DOHH2 (cell line): Measurements from ENCODE around the gene ADAMTS18.

Source experiments
- H3F3A ChIP-seq: fragments of 200-600 bp; sonication (generic), shearing (Covaris generic); 2 replicates; pipeline ENCODE4 v1.6.0; 2016; ENCODE audit warnings: antibody characterized with exemption, mild to moderate bottlenecking; ENCODE audit not compliant: control insufficient read depth, insufficient read depth
- H3K27ac ChIP-seq: fragments of 200-600 bp; sonication (generic); 2 replicates; pipeline ENCODE4 v1.5.1; 2014; ENCODE audit warnings: low read depth, mild to moderate bottlenecking, low read length, moderate library complexity
- H3K27me3 ChIP-seq: fragments of 200-600 bp; sonication (generic); 2 replicates; pipeline ENCODE4 v1.6.1; 2014; ENCODE audit warnings: mild to moderate bottlenecking, low read length, mixed read lengths; ENCODE audit not compliant: control insufficient read depth
- H3K36me3 ChIP-seq: fragments of 200-600 bp; sonication (generic); 2 replicates; pipeline ENCODE4 v1.6.1; 2014; ENCODE audit warnings: mild to moderate bottlenecking, low read length, moderate library complexity, mixed read lengths; ENCODE audit not compliant: control insufficient read depth
- H3K4me1 ChIP-seq: fragments of 200-600 bp; sonication (generic); 2 replicates; pipeline ENCODE4 v1.6.1; 2014; ENCODE audit warnings: mild to moderate bottlenecking, low read length, mixed read lengths; ENCODE audit not compliant: control insufficient read depth
- H3K4me2 ChIP-seq: fragments of 200-600 bp; sonication (generic); 2 replicates; pipeline ENCODE4 v1.6.0; 2014; ENCODE audit warnings: mild to moderate bottlenecking, low read length, moderate library complexity
- H3K4me3 ChIP-seq: fragments of 200-600 bp; sonication (generic); 2 replicates; pipeline ENCODE4 v1.5.1; 2014; ENCODE audit warnings: mild to moderate bottlenecking, low read length, mixed read lengths
- H3K79me2 ChIP-seq: fragments of 200-600 bp; sonication (generic); 2 replicates; pipeline ENCODE4 v1.6.1; 2014; ENCODE audit warnings: mild to moderate bottlenecking, low read length, mixed read lengths; ENCODE audit not compliant: control insufficient read depth
- H3K9me2 ChIP-seq: fragments of 200-600 bp; sonication (generic); replicated peaks from 2 replicates; pipeline ENCODE4 v1.6.1; 2014; ENCODE audit warnings: mild to moderate bottlenecking, low read length, mixed read lengths; ENCODE audit not compliant: control insufficient read depth
- H3K9me3 ChIP-seq: fragments of 200-600 bp; sonication (generic); 2 replicates; pipeline ENCODE4 v1.6.1; 2014; ENCODE audit warnings: antibody characterized with exemption, low read length, mixed read lengths; ENCODE audit not compliant: control insufficient read depth, insufficient read depth
- H4K20me1 ChIP-seq: fragments of 200-600 bp; sonication (generic); 2 replicates; pipeline ENCODE4 v1.6.0; 2014; ENCODE audit warnings: low read depth, mild to moderate bottlenecking, antibody characterized with exemption, low read length, moderate library complexity; ENCODE audit not compliant: control insufficient read depth, insufficient read depth
- CTCF ChIP-seq: fragments of 200-600 bp; sonication (generic); IDR thresholded peaks from one replicate; pipeline ENCODE4 v1.5.1; 2014; ENCODE audit warnings: antibody characterized with exemption, mild to moderate bottlenecking, low read depth, low read length; ENCODE audit not compliant: poor library complexity, severe bottlenecking
- EZH2phosphoT487 ChIP-seq: fragments of 200-600 bp; sonication (generic); IDR thresholded peaks from 2 replicates; pipeline ENCODE4 v1.6.1; 2017; ENCODE audit warnings: borderline replicate concordance, mild to moderate bottlenecking, antibody characterized with exemption, low read length, moderate library complexity, mixed read lengths

ADAMTS18 gene

GRCh38 chr16:77452243-77452642 lies 17.4 kb upstream of the ADAMTS18 start:
- Histone ChIP-seq H3K4me2 (no peak overlapping the region), H3K4me1 (no peaks in the 10 kb centered on the region), H3K36me3 (no peaks in the 10 kb centered on the region), H3K79me2 (no peaks in the 10 kb centered on the region), H3K9me2 (no peaks in the 10 kb centered on the region), H4K20me1 (no peaks in the 10 kb centered on the region), H3K27ac (no peak overlapping the region), H3K27me3 (no peaks in the 10 kb centered on the region), H3K4me3 (no peak overlapping the region), H3F3A (no peaks in the 10 kb centered on the region), H3K9me3 (no peaks in the 10 kb centered on the region)
- TF ChIP-seq EZH2phosphoT487 (no peak), CTCF (no peak)

- H3K9me2 ChIP-seq = no peaks in the 10 kb centered on the region
- H3F3A ChIP-seq = no peaks in the 10 kb centered on the region
- H3K36me3 ChIP-seq = no peaks in the 10 kb centered on the region
- no peaks in the 10 kb centered on the region for H4K20me1 ChIP-seq
- H3K27ac ChIP-seq = no peak overlapping the region
- H3K4me3 ChIP-seq = no peak overlapping the region
- no peaks in the 10 kb centered on the region for H3K9me3 ChIP-seq
- no peak overlapping the region for H3K4me2 ChIP-seq
- H3K4me1 ChIP-seq = no peaks in the 10 kb centered on the region
- no peaks in the 10 kb centered on the region for H3K79me2 ChIP-seq
- TF ChIP-seq CTCF (no peak), EZH2phosphoT487 (no peak)
- no peaks in the 10 kb centered on the region for H3K27me3 ChIP-seq
Observed at GRCh38 chr16:77450790-77451487, 16.1 kb upstream of the ADAMTS18 start.

GRCh38 chr16:77449208-77449607 lies 14.4 kb upstream of the ADAMTS18 start:
- H3K27ac ChIP-seq = no peak overlapping the region

More at GRCh38 chr16:77449208-77449607, 14.4 kb upstream of the ADAMTS18 start:
- no peaks in the 10 kb centered on the region for H3K36me3 ChIP-seq
- H4K20me1 ChIP-seq = no peaks in the 10 kb centered on the region
- no peaks in the 10 kb centered on the region for H3K79me2 ChIP-seq
- TF ChIP-seq CTCF (no peak), EZH2phosphoT487 (no peak)
- H3F3A ChIP-seq = no peaks in the 10 kb centered on the region
- no peak overlapping the region for H3K4me2 ChIP-seq
- H3K9me2 ChIP-seq = no peaks in the 10 kb centered on the region
- H3K4me1 ChIP-seq = no peaks in the 10 kb centered on the region
- no peaks in the 10 kb centered on the region for H3K9me3 ChIP-seq
- H3K4me3 ChIP-seq = no peak overlapping the region
- no peaks in the 10 kb centered on the region for H3K27me3 ChIP-seq
